Ishikawa (cell line): ENCODE results near the gene NR5A2.

Experiments
- CEBPB ChIP-seq: IDR thresholded peaks from 2 replicates; pipeline ENCODE4 v1.6.1; 2012
- CREB1 ChIP-seq: IDR thresholded peaks from 2 replicates; pipeline ENCODE4 v1.6.1; 2012; ENCODE audit warnings: low read depth
- EGR1 ChIP-seq: IDR thresholded peaks from 2 replicates; pipeline ENCODE4 v1.6.1; 2012
- EP300 ChIP-seq: IDR thresholded peaks from 2 replicates; pipeline ENCODE4 v1.6.1; 2012; ENCODE audit warnings: borderline replicate concordance
- FOXM1 ChIP-seq: IDR thresholded peaks from 2 replicates; pipeline ENCODE4 v1.6.1; 2012; ENCODE audit warnings: low read depth, borderline replicate concordance
- MAX ChIP-seq: IDR thresholded peaks from 2 replicates; pipeline ENCODE4 v1.6.1; 2012
- NFIC ChIP-seq: IDR thresholded peaks from 2 replicates; pipeline ENCODE4 v1.6.1; 2012
- RAD21 ChIP-seq: IDR thresholded peaks from 2 replicates; pipeline ENCODE4 v1.6.1; 2012; ENCODE audit warnings: low read depth
- REST ChIP-seq: IDR thresholded peaks from 2 replicates; pipeline ENCODE4 v1.6.1; 2012; ENCODE audit warnings: low read depth, mild to moderate bottlenecking
- TAF1 ChIP-seq: IDR thresholded peaks from 2 replicates; pipeline ENCODE4 v1.6.1; 2012; ENCODE audit warnings: low read depth, mild to moderate bottlenecking
- TCF12 ChIP-seq: IDR thresholded peaks from 2 replicates; pipeline ENCODE4 v1.6.1; 2012; ENCODE audit warnings: low read depth
- TEAD4 ChIP-seq: IDR thresholded peaks from 2 replicates; pipeline ENCODE4 v1.6.1; 2012
- USF1 ChIP-seq: IDR thresholded peaks from 2 replicates; pipeline ENCODE4 v1.6.1; 2012
- YY1 ChIP-seq: IDR thresholded peaks from 2 replicates; pipeline ENCODE4 v1.6.1; 2012; ENCODE audit warnings: low read depth
- ZBTB7A ChIP-seq: IDR thresholded peaks from 2 replicates; pipeline ENCODE4 v1.6.1; 2012; ENCODE audit warnings: low read depth

NR5A2 gene

GRCh38 chr1:200131551-200132125 is 104.1 kb downstream of the NR5A2 start:
- TF ChIP-seq EGR1 (no peak), TCF12 (no peak), USF1 (no peak), NFIC (no peak), REST (no peak), MAX (no peak), RAD21 (no peak), YY1 (no peak), ZBTB7A (no peak), TEAD4 (no peak), FOXM1 (no peak), EP300 (no peak), TAF1 (no peak), CREB1 (no peak), CEBPB (no peak)

- TF ChIP-seq YY1 (no peak), NFIC (no peak), REST (no peak), TCF12 (no peak), TAF1 (no peak), USF1 (no peak), CEBPB (no peak), MAX (no peak), TEAD4 (no peak), FOXM1 (no peak), EP300 (no peak), CREB1 (no peak), ZBTB7A (no peak), RAD21 (no peak), EGR1 (no peak)
Observed at GRCh38 chr1:200133123-200133522, 105.6 kb downstream of the NR5A2 start.

- TF ChIP-seq CREB1 (no peak), MAX (no peak), ZBTB7A (no peak), TCF12 (no peak), FOXM1 (no peak), EGR1 (no peak), RAD21 (no peak), EP300 (no peak), REST (no peak), TEAD4 (no peak), NFIC (no peak), YY1 (no peak), CEBPB (no peak), TAF1 (no peak)
Observed at GRCh38 chr1:200134116-200134515, 106.6 kb downstream of the NR5A2 start.

- TF ChIP-seq TCF12: no peak
- TF ChIP-seq TEAD4: no peak
- no peak for TF ChIP-seq EP300
- TF ChIP-seq REST: no peak
- TF ChIP-seq CEBPB: no peak
- TF ChIP-seq MAX: no peak
- no peak for TF ChIP-seq NFIC
- no peak for TF ChIP-seq CREB1
- TF ChIP-seq EGR1: no peak
- TF ChIP-seq YY1: no peak
- no peak for TF ChIP-seq RAD21
- no peak for TF ChIP-seq ZBTB7A
- TF ChIP-seq TAF1: no peak
- no peak for TF ChIP-seq USF1
Observed at GRCh38 chr1:200136384-200136783, 108.9 kb downstream of the NR5A2 start.
